ENCODE data around the gene ARHGAP32. TPM values are rescaled to one million over a fixed set of nuclear protein-coding genes. Genes with fewer than 3 reads are reported as not detected.

Gene ARHGAP32
- total and polyA plus RNA-seq, 2 donors from 2014 or later = 2.1 to 30.8 TPM

DNA sequence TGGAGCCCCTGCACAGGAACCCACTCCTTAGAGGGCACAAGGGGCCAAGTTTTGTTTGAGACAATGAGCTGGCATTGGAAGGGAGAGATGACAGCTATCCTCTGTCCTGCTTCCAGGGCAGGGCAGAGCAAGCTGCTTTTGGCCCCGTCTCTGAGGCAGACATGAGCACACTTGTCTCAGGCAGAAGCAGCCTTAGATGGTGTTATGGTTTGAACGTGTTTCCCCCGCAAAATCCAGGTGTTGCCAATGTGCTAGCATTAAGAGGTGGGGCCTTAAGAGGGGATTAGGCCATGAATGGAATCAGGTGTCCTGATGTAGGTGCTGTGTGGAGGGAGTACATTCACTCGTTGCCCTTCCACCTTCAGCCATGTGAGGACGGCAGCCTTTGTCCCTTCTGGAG lies 252.0 kb downstream of the ARHGAP32 start:
- H3K36me3 ChIP-seq (ENCODE audit: control insufficient read depth in 2 of 3, insufficient read depth in 3 of 3, low read length in 3 of 3) = no peaks in the 10 kb centered on the region
- TF ChIP-seq, protein P1, sequence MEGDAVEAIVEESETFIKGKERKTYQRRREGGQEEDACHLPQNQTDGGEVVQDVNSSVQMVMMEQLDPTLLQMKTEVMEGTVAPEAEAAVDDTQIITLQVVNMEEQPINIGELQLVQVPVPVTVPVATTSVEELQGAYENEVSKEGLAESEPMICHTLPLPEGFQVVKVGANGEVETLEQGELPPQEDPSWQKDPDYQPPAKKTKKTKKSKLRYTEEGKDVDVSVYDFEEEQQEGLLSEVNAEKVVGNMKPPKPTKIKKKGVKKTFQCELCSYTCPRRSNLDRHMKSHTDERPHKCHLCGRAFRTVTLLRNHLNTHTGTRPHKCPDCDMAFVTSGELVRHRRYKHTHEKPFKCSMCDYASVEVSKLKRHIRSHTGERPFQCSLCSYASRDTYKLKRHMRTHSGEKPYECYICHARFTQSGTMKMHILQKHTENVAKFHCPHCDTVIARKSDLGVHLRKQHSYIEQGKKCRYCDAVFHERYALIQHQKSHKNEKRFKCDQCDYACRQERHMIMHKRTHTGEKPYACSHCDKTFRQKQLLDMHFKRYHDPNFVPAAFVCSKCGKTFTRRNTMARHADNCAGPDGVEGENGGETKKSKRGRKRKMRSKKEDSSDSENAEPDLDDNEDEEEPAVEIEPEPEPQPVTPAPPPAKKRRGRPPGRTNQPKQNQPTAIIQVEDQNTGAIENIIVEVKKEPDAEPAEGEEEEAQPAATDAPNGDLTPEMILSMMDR (IDR thresholded peaks at IDR 0.05; ENCODE audit: borderline replicate concordance, extremely low read depth, insufficient read depth) = no peak
- DNase-seq (no peak), FAIRE-seq (no peak)
- intact Hi-C loops (cut with DNase I) = no loop called here
- no peaks in the 10 kb centered on the region for H3K9me3 ChIP-seq (ENCODE audit: control insufficient read depth in 2 of 3, insufficient read depth in 1 of 3, low read length in 3 of 3)
- H3K4me1 ChIP-seq (ENCODE audit: control insufficient read depth in 2 of 3, insufficient read depth in 2 of 3, low read depth in 1 of 3, low read length in 3 of 3) = peaks cover 0 to 16% (median 0%) of the 10 kb centered on the region in 3 donors
- no peak overlapping the region for H3K9ac ChIP-seq (ENCODE audit: low read length in 3 of 3)
- no peak overlapping the region for H3K4me3 ChIP-seq (ENCODE audit: low read length in 3 of 3)
- no peaks in the 10 kb centered on the region for H3K27me3 ChIP-seq (ENCODE audit: control insufficient read depth, insufficient read depth, low read length)
- no peak overlapping the region for H3K27ac ChIP-seq (ENCODE audit: low read depth in 2 of 2, low read length in 2 of 2)

DNA sequence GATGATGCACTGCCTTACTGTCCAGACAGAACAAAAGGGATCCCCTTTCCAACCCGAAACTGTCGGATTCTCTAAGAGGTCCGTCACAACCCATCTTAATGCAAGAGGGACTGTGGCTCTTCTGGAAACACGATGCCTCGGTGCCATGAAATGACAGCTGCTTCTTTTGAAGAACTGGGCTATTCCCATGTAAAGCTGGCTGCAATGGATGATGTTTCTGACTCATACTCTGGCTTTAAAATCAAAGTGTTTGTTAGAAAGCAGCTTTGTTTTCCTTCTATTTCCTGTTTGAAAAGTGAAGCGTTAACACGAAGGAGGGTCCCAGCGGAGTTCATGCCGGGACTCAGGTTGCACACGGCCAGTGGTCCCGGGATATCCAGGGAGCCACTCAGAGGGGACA lies 252.5 kb downstream of the ARHGAP32 start:
- no peak for FAIRE-seq
- peaks cover 0 to 16% (median 0%) of the 10 kb centered on the region in 3 donors for H3K4me1 ChIP-seq (ENCODE audit: control insufficient read depth in 2 of 3, insufficient read depth in 2 of 3, low read depth in 1 of 3, low read length in 3 of 3)
- no peaks in the 10 kb centered on the region for H3K9me3 ChIP-seq (ENCODE audit: control insufficient read depth in 2 of 3, insufficient read depth in 1 of 3, low read length in 3 of 3)
- no peaks in the 10 kb centered on the region for H3K36me3 ChIP-seq (ENCODE audit: control insufficient read depth in 2 of 3, insufficient read depth in 3 of 3, low read length in 3 of 3)
- no peak overlapping the region for H3K27ac ChIP-seq (ENCODE audit: low read depth in 2 of 2, low read length in 2 of 2)
- TF ChIP-seq, protein P1 (IDR thresholded peaks at IDR 0.05; ENCODE audit: borderline replicate concordance, extremely low read depth, insufficient read depth) = no peak
- H3K27me3 ChIP-seq (ENCODE audit: control insufficient read depth, insufficient read depth, low read length) = no peaks in the 10 kb centered on the region
- intact Hi-C loops (cut with DNase I) = no loop called here
- DNase-seq = peak in 3 of 5 donors; percentile 45 to 57 (median 52)
- H3K9ac ChIP-seq (ENCODE audit: low read length in 3 of 3) = no peak overlapping the region
- H3K4me3 ChIP-seq (ENCODE audit: low read length in 3 of 3) = no peak overlapping the region

DNA sequence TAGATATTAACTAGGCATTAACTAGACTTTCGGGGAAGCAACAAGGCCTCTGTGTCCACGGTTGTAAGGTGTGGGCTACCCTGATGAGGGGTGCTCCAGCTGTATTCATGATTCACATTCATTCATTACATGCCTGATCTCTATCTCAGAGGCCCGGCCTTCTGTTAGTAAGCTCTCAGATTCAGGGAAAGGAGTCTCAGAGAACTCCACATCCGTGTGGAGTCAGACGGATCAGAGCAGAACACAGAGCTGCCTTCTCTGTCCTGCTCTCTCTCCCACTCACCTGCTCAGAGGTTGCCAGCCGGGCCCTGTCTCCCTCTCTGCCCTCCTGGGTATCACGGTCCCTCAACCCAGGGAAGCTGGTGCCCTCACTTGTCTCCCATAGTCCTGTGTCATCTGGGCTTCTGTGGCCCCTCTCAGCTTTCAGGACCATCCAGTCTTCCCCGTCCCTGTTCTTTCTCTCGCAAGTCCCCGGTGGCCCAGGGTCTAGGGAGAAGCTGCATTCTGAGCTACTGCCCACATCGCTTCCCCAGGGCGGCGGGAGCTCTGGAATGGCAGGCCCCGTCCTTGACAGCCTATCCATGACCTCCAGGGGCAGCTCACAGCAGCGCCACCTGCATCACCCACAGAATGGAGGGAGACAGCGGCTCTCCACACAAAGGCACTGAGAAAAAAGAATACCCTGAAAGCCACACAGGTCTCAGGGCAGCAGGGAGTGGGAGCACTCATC lies 253.8 kb downstream of the ARHGAP32 start:
- no peaks in the 10 kb centered on the region for H3K27me3 ChIP-seq (ENCODE audit: control insufficient read depth, insufficient read depth, low read length)
- no peak overlapping the region for H3K9ac ChIP-seq (ENCODE audit: low read length in 3 of 3)
- intact Hi-C loops (cut with DNase I) = no loop called here
- no peak overlapping the region for H3K27ac ChIP-seq (ENCODE audit: low read depth in 2 of 2, low read length in 2 of 2)
- DNase-seq (peak in 1 of 5 donors; percentile 51), FAIRE-seq (no peak)
- TF ChIP-seq, protein P1 (IDR thresholded peaks at IDR 0.05; ENCODE audit: borderline replicate concordance, extremely low read depth, insufficient read depth) = no peak
- H3K4me3 ChIP-seq (ENCODE audit: low read length in 3 of 3) = no peak overlapping the region
- peaks cover 0 to 16% (median 0%) of the 10 kb centered on the region in 3 donors for H3K4me1 ChIP-seq (ENCODE audit: control insufficient read depth in 2 of 3, insufficient read depth in 2 of 3, low read depth in 1 of 3, low read length in 3 of 3)
- no peaks in the 10 kb centered on the region for H3K9me3 ChIP-seq (ENCODE audit: control insufficient read depth in 2 of 3, insufficient read depth in 1 of 3, low read length in 3 of 3)
- H3K36me3 ChIP-seq (ENCODE audit: control insufficient read depth in 2 of 3, insufficient read depth in 3 of 3, low read length in 3 of 3) = no peaks in the 10 kb centered on the region
